ENCODE data around the gene CFAP20DC. TPM values are rescaled to one million over a fixed set of nuclear protein-coding genes. Genes with fewer than 3 reads are reported as not detected.

Gene CFAP20DC
- total RNA-seq, 1 donor from 2014 or later: 8.0 TPM

GRCh38 chr3:58989955-58990354, 59.9 kb downstream of the CFAP20DC start:
- DNase-seq (ENCODE audit: low spot score, unreplicated experiment): no peak
- Mint-ChIP-seq H3K27ac (no peak overlapping the region), H3K4me3 (ENCODE audit: low read depth) (no peak overlapping the region), H3K36me3 (ENCODE audit: insufficient read depth) (peaks cover 2% of the 10 kb centered on the region), H3K9me3 (ENCODE audit: low read depth) (no peaks in the 10 kb centered on the region), H3K4me1 (ENCODE audit: low read depth) (peaks cover 1% of the 10 kb centered on the region), H3K27me3 (no peaks in the 10 kb centered on the region)
- no peak for TF ChIP-seq CTCF (IDR thresholded peaks at IDR 0.05; ENCODE audit: unreplicated experiment)

GRCh38 chr3:58989163-58989562, 60.7 kb downstream of the CFAP20DC start:
- Mint-ChIP-seq H3K4me3 (ENCODE audit: low read depth) (no peak overlapping the region), H3K9me3 (ENCODE audit: low read depth) (no peaks in the 10 kb centered on the region), H3K36me3 (ENCODE audit: insufficient read depth) (peaks cover 2% of the 10 kb centered on the region), H3K27ac (no peak overlapping the region), H3K4me1 (ENCODE audit: low read depth) (no peaks in the 10 kb centered on the region), H3K27me3 (no peaks in the 10 kb centered on the region)
- no peak for TF ChIP-seq CTCF (IDR thresholded peaks at IDR 0.05; ENCODE audit: unreplicated experiment)
- no peak for DNase-seq (ENCODE audit: low spot score, unreplicated experiment)

GRCh38 chr3:58988041-58988440, 61.8 kb downstream of the CFAP20DC start:
- H3K27me3 Mint-ChIP-seq: no peaks in the 10 kb centered on the region
- no peaks in the 10 kb centered on the region for H3K4me1 Mint-ChIP-seq (ENCODE audit: low read depth)
- no peaks in the 10 kb centered on the region for H3K9me3 Mint-ChIP-seq (ENCODE audit: low read depth)
- TF ChIP-seq CTCF (IDR thresholded peaks at IDR 0.05; ENCODE audit: unreplicated experiment): no peak
- no peak for DNase-seq (ENCODE audit: low spot score, unreplicated experiment)
- peaks cover 2% of the 10 kb centered on the region for H3K36me3 Mint-ChIP-seq (ENCODE audit: insufficient read depth)
- H3K27ac Mint-ChIP-seq: no peak overlapping the region
- H3K4me3 Mint-ChIP-seq (ENCODE audit: low read depth): no peak overlapping the region

- no peak for DNase-seq (ENCODE audit: low spot score, unreplicated experiment)
- Mint-ChIP-seq H3K4me3 (ENCODE audit: low read depth) (no peak overlapping the region), H3K4me1 (ENCODE audit: low read depth) (no peaks in the 10 kb centered on the region), H3K27ac (no peak overlapping the region), H3K36me3 (ENCODE audit: insufficient read depth) (peaks cover 3% of the 10 kb centered on the region), H3K9me3 (ENCODE audit: low read depth) (no peaks in the 10 kb centered on the region), H3K27me3 (no peaks in the 10 kb centered on the region)
- no peak for TF ChIP-seq CTCF (IDR thresholded peaks at IDR 0.05; ENCODE audit: unreplicated experiment)
Measured at GRCh38 chr3:58986654-58987053, 63.2 kb downstream of the CFAP20DC start.

- H3K4me1 Mint-ChIP-seq (ENCODE audit: low read depth): peaks cover 2% of the 10 kb centered on the region
- no peaks in the 10 kb centered on the region for H3K9me3 Mint-ChIP-seq (ENCODE audit: low read depth)
- H3K27me3 Mint-ChIP-seq: no peaks in the 10 kb centered on the region
- H3K4me3 Mint-ChIP-seq (ENCODE audit: low read depth): no peak overlapping the region
- peaks cover 2% of the 10 kb centered on the region for H3K36me3 Mint-ChIP-seq (ENCODE audit: insufficient read depth)
- H3K27ac Mint-ChIP-seq: no peak overlapping the region
- no peak for TF ChIP-seq CTCF (IDR thresholded peaks at IDR 0.05; ENCODE audit: unreplicated experiment)
- DNase-seq (ENCODE audit: low spot score, unreplicated experiment): no peak
Measured at GRCh38 chr3:58979840-58980239, 70.0 kb downstream of the CFAP20DC start.

Measured in progenitor cell of endocrine pancreas (in vitro differentiated cells).